T47D (cell line): ENCODE results near the gene CALY.

Source experiments
- DNase-seq, 2 experiments: peaks; one replicate each; pipeline versions ENCODE4 v3.0.0 to v3.0.0-alpha.2; 2011 to 2012; ENCODE audit warnings: low read depth in 1 of 2, low spot score in 1 of 2
- JUND ChIP-seq: IDR thresholded peaks from 2 replicates; pipeline ENCODE4 v1.6.1; 2012; ENCODE audit warnings: low read depth
- in situ Hi-C: cut with HindIII; loops from 2 replicates; pipeline ENCODE4 v1.10.0; 2016; ENCODE audit warnings: low sequenced_read_pairs, low pct_unique_long_range_greater_than_20kb

CALY gene

GRCh38 chr10:133277277-133277992, 59.3 kb downstream of the CALY start:
- TF ChIP-seq JUND, result no peak
- in situ Hi-C loops, result no loop called here
- no peak for DNase-seq

DNA sequence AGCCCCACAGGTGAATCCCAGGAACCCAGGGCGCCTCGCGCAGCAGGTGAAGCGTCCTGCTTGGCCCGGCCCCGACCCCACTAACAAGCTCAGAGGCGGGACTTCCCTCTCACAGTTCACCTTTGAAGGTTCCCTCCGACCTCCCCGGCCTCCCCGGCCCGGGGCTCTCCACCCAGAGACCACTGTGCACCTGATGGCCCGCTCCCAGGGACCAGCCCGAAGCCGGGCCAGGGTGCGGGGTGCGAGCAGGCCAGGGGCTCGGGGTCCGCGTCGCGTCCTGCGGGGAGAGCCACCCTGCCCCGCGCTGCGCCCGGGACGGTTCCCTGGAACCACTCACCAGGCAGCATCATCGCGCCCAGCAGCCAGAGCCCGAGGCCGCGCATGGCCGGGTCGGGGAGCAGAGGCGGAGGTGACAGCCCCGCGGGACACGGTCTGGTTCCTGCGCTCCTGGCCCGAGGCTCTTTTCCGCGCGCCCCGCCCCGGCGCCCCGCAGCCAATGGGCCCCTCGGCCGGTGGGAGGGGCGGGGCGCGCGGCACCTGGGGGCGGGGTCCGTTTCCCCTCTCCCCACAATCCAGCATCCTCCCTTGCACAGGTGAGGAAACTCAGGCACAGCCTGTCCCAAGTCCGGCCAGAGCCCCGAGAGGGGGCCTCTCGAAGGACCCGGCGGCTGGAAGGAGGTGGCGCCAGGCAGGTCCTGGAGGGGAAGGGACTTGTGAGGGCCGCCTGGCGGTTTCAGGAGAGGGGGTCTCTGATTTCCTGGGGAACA, 60.1 kb downstream of the CALY start, which contains the start of gene ADAM8:
Gene ADAM8, minus strand, starts transcription at position 434 of the 767 bp plus-strand sequence. Its CDS starts 51 bp downstream, at position 383.
- TF ChIP-seq JUND, result no peak
- in situ Hi-C loops, result no loop called here
- DNase-seq, result peak; percentile 9 to 44

- in situ Hi-C loops, result no loop called here
- no peak for TF ChIP-seq JUND
- no peak for DNase-seq
Measured at GRCh38 chr10:133276100-133276434, 60.6 kb downstream of the CALY start.

GRCh38 chr10:133275684-133276092, 61.0 kb downstream of the CALY start:
- no peak for DNase-seq
- in situ Hi-C loops, result no loop called here
- TF ChIP-seq JUND, result no peak

DNA sequence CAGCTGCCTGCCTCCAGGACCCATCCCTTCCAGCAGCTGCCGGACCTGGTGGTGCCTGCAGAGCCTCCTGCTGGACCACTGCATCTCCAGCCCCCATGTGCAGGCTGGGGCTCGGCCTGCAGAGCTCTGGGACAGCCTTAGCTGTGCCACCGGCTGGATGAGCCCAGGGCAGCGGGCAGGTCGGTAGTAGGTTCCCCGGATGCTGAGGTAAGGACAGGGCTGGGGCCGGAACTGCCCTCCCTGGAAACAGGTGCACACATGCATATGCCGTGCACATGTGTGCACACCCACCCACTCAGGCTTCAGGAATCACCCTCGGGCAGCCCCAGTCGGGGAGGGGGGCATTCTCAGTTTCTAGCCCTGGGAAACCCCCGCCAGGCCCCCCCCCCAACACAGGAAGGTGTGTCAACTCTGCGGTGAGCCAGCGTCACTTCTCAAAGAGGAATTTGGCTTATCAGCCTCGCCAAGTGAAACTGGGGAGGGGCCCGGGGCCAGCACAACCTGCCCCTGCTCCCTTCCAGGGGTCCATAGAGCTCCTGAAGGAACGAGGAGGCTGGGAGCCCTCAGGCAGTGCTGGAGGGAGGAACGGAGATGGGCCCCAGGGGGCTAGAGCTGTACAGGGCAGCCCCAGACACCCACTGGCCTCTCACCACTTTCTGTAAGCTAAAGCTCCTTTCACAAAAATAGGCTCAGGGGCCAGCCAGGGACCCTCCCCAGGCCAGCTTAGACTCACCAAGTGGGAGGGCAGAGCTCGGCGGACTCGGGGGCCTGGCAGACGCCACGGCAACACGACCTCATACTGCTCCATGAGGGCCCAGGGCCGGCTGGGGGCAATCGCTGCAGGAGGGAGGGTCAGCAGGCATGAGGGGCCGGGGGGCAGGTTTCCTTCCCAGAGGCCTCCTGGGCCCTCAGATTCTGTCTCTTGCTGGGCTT, 61.7 kb downstream of the CALY start:
- DNase-seq, result no peak
- in situ Hi-C loops, result no loop called here

More for the DNA sequence above, 61.7 kb downstream of the CALY start:
- TF ChIP-seq JUND, result no peak
